Dedifferentiated amniotic fluid mesenchymal stem cell (primary cell): ENCODE data around the gene CACNA1G.
A peak's percentile ranks its signal among the peaks of the same experiment; 100 is the strongest.

ENCODE experiments used
- DNase-seq: peaks from one replicate; pipeline ENCODE4 v3.0.0-alpha.2; 2016; ENCODE audit errors: extremely low spot score

CACNA1G gene

DNA sequence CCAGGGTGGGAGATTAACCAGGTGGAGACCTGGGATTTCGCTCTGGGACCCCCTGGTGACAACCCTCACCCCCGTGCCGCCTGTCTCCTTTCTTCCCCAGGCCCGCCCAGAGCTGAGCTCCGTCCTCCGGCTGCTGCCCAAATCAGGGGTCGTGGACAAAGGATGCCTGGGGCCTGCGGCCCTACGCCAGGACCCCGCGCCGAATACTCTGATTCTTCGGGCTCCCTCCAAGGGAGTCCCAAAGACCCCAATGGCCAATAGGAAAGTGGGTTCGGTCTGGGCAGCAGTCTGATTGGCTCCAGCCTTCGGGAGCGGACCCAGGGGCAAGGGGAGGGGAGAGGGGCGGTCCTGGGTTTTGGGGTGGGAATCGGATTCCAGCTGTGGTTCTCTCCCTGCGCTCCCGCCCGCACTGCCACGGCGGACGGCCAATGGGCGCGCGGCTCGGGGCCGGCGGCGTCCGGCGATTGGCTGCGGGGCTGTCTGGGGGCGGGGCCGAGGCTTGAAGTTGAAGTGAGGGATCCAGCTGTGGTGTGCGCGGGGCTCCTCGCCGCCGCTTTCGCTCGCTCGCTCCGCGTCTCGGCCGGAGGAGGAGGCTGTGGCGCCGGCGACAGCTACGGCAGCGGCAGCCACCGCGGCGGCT is at the start of gene CACNA1G:
Gene CACNA1G, plus strand, starts transcription at position 531 of the 640 bp plus-strand sequence. CDS start 745 bp downstream, outside the sequence.
- DNase-seq, result peak; percentile 81

DNA sequence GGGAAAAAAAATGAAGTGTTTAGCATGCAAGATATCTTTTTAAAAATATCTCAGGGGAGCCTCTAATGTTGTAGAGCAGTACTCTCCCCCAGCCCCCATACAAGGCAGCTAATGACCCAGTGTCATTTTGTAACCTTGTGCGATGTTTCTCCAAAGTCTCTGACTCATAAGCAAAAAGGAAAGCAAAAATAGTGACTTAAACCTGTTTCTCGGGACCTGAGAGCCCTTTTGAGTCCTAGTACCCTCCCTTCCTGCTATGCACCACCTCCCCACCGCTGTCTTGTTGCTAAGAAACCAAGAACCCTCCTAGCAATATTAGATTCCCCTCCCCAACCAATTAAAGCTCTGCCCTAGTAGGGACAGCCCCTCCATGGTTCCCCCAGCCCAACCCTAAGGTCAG is 49.5 kb upstream of the CACNA1G start:
- DNase-seq, result no peak

DNA sequence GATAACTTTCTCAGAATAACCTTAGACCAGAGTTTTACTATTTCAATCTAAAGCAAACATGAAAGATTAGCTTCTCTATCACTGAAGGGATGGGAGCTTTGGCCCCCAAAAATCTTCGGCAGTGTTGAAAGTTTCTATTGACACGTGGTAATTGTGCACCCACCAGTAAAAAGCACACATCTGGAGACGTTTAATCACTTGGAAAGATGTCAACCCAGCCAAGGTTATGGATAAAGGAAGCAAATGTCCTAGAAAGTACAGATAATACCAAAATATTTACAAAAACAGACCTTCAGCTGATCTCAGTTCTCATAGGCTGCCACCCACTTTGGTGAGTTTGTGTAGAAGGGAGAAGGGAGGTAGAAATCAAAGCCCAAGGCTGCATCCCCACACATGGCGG is 47.0 kb upstream of the CACNA1G start:
- DNase-seq, result no peak

GRCh38 chr17:50514388-50514787 is 46.1 kb upstream of the CACNA1G start:
- no peak for DNase-seq

DNA sequence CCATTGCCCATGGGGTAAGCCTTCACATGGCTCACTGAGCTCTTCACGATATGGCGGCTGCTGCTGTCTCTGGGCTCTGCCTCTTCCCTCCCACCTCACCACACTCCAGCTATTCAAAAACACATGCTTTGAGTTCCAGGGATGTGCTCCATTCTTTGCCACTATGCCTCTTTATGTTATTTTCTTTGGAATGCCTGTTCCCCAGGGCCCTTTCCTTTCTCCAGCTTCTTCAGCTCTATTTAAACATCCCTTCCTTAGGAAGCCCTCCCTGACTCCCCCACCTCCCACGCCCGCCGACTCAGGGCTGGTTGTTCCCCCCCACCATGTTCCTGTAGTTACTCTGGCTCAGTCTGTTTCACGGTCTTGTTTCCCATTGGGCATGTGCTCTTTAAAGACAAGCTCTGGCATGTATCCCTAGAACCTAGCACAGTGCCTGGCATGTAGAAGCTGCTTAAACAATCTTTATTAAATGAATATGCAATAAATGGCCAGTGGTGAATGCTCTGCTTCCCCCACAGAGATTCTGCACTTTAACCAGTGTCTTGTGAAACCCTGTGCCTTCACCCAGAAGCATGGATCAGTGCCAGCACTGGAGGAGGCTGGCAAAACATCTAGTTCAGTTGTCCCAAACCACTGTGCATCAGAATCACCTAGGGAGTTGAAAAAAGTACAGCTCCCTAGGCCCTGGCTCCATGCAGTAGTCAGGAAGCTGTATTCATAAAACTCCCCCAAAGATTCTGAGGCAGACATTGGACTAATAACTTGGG is 45.4 kb upstream of the CACNA1G start:
- no peak for DNase-seq

DNA sequence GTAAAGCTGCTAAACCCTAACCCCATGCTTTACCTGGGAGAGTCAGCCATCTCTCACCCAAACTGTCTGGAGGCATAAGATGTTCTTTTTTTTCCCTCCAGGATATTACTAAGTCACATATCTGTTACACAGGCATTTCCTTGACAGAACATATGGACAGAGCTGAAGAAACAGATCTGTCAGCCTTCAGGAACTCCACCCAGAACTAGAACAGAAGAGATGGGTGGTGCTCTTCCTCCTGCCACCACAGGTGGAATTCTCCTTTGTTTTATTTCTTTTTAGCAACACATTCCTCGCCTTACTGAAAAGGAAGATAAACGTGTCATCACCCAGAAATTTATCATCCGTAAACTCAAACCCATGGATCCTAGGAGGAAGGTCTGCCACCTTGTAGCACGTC is 43.5 kb upstream of the CACNA1G start:
- no peak for DNase-seq

GRCh38 chr17:50517504-50518383 is 42.8 kb upstream of the CACNA1G start:
- no peak for DNase-seq

- no peak for DNase-seq
These were observed 42.0 kb upstream of the CACNA1G start for GRCh38 chr17:50518384-50519023.

DNA sequence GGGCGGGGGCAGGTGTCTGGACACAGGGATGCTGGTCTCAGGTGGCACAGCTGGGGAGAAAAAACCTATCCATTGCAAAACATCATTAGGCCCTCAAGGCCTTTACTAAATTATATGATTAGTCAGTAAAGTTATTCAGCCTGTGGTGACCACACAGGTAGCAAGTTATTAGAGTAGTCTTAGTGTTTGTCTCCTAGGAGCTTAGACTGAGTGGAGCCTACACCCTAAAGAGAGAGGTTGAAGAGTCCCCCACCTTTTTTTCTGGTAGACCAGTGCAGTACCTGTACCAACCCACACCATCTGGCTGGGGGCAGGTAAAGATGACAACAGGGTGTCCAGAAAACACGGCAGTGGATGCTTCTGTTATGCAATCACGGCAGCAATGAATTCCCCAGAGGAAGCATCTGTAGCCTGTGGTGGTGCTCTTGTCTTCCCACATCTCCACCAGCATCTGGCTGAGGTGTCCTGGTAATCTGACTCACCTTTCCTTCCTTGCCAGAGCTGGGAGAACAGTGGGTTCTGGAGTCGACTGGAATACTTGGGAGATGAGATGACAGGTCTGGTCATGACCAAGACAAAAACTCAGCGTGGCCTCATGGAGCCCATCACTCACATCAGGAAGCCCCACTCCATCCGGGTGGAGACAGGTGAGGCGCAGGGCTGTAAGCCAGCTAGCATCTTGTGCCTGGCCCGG is 41.2 kb upstream of the CACNA1G start:
- no peak for DNase-seq

- no peak for DNase-seq
These were observed 40.0 kb upstream of the CACNA1G start for GRCh38 chr17:50520483-50520882.

GRCh38 chr17:50521514-50521913 is 39.0 kb upstream of the CACNA1G start:
- no peak for DNase-seq

GRCh38 chr17:50522766-50523165 is 37.7 kb upstream of the CACNA1G start:
- no peak for DNase-seq

- no peak for DNase-seq
These were observed 37.3 kb upstream of the CACNA1G start for GRCh38 chr17:50523208-50523607.

DNA sequence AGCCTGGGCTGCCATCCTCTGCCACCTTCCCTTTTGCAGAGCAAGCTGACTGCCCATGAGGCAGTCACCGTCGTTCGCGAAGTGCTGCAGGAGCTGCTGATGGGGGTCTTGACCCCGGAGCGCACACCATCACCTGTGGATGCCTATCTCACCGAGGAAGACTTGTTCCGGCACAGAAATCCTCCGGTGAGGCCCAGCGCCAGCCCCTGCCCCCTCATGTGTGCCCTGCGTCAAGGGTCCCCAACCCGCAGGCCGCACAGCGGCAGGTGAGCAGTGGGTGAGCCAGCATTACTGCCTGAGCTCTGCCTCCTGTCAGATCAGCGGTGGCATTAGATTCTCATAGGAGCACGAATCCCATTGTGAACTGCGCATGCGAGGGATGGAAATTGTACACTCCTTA is 35.7 kb upstream of the CACNA1G start:
- no peak for DNase-seq

- DNase-seq, result no peak
These were observed 33.3 kb upstream of the CACNA1G start for GRCh38 chr17:50527155-50527762.

GRCh38 chr17:50527949-50528474 is 32.5 kb upstream of the CACNA1G start:
- DNase-seq, result no peak

DNA sequence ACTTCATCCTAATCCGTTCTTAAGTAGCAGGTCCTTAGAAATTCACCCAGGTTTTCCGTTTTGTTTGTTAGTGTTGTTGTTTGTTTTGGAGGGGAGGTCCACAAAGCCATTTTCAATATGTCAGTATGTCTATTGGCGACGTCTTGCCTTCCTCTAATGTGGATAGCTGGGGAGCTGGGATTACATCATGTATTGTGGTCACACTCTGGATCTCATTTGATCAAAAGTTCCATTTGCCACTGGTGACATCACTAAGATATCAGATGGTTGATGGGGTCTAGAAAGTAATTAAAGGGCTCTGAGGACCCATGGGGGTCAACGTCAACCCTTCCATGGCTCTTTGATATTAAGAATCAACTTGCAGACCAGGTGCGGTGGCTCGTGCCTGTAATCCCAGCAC is 30.7 kb upstream of the CACNA1G start:
- DNase-seq, result no peak

DNA sequence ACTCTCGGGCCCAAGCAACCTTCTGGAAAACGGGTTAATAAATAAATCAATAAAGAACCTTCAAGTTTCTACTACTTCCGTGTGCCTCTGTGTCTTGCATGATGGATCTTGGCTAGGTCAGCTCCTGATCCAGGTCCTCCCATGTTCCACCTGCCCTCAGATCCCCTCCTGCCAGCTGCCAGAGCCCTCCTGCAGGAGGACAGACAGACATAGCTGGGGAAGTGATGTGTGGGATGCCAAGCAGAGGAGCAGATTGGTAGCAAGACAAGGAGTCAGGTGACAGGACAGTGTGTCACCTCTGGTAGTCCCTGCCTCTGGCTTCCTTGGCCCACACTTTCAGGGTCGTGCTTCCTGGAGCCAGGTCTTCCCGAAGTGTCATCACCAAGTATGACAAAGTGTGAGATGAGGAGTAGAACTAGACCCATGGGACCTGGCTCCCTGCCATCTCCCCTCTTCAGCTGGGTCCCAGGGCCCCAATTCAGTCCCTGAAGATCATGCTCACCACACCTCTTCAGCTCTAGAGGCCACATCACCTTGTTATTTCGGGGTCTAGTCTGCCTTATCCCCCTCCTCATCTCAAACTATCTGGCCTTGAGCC is 29.0 kb upstream of the CACNA1G start:
- no peak for DNase-seq

DNA sequence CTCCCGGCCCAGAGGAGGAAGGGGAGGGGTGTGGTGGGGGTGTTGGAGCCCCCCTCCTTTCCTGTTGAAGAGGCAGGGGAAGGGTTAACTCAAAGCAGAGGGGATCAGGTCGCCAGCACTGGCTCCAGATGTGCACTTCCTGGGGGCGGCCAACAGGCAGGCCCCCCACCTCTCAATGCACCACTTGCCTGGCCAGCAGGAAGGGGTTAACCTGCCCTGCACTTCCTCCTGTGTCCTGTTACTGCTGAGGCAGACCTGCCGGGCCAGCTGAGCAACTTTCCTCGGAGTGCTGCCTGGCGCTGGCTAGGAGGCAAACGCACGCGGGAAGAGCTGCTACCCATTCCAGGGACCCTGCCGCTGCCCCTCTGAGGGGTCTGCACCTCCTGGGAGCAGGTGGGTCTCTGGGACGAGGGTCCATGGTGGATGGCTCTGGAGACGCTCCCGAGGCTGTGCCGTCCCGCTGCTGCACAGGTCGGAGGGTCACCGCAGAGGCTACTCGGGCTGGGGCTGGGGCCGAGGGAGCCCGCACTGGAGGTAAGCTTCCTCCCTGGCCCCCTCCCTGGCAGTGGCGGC is 28.0 kb upstream of the CACNA1G start, which contains the start of gene EPN3:
Gene EPN3, plus strand, starts transcription at position 284 of the 573 bp plus-strand sequence. CDS start 3,822 bp downstream, outside the sequence.
- DNase-seq, result no peak

GRCh38 chr17:50533185-50533584 is 27.3 kb upstream of the CACNA1G start:
- no peak for DNase-seq
